Measurements from ENCODE around the gene APOC3.

- TF ChIP-seq SP1 (CRISPR knock-in tag; conservative IDR thresholded peaks at IDR 0.05) (no peak), CTCF (IDR thresholded peaks at IDR 0.05) (no peak), ATF6 (CRISPR knock-in tag; IDR thresholded peaks at IDR 0.05) (no peak), STAT6 (CRISPR knock-in tag; conservative IDR thresholded peaks at IDR 0.05; ENCODE audit: low read depth) (no peak), USF2 (CRISPR knock-in tag; IDR thresholded peaks at IDR 0.05) (no peak)
These were observed 17.6 kb upstream of the APOC3 start for GRCh38 chr11:116812109-116812508.

All from WTC11 (cell line).